Loucy (cell line): ENCODE data around the gene LRIG1.

Experiments
- CTCF ChIP-seq: fragments of 200-600 bp; sonication (generic); conservative IDR thresholded peaks from 2 replicates; pipeline ENCODE4 v1.5.1; 2014; ENCODE audit warnings: mild to moderate bottlenecking, antibody characterized with exemption, low read length
- EZH2phosphoT487 ChIP-seq: fragments of 200-600 bp; IDR thresholded peaks from 2 replicates; pipeline ENCODE4 v1.6.1; 2018; ENCODE audit warnings: antibody characterized with exemption, mild to moderate bottlenecking, moderate library complexity, borderline replicate concordance

- no peak for TF ChIP-seq CTCF
- no peak for TF ChIP-seq EZH2phosphoT487
Observed at GRCh38 chr3:66434726-66435125, 66.1 kb downstream of the LRIG1 start.
